WTC11 (cell line): Measurements from ENCODE around the gene GOSR1. TPM values are rescaled to one million over a fixed set of nuclear protein-coding genes. Genes with fewer than 3 reads are reported as not detected.

Experiments
- ATAC-seq: fragments of 200-7000 bp; cut with Tn5 transposase; 2 replicates; pipeline ENCODE4 v1.10.0; 2021; ENCODE audit warnings: mild to moderate bottlenecking, moderate library complexity
- CTCF ChIA-PET: fragments of 300-600 bp; sonication (Branson Sonifier 250); formaldehyde crosslinking; loops from one replicate; lab custom pipeline; 2021; ENCODE audit warnings: antibody characterized with exemption; lab: Charles Lee
- POLR2A ChIA-PET: fragments of 350-600 bp; sonication (Branson Sonifier 250); formaldehyde crosslinking; loops from one replicate; lab custom pipeline; 2021; ENCODE audit warnings: antibody characterized with exemption; lab: Charles Lee
- DNase-seq: peaks from one replicate; pipeline ENCODE4 v3.0.0; 2021; ENCODE audit warnings: low spot score
- H3K27ac Mint-ChIP-seq: 2 replicates; pipeline ENCODE4 v1.8.0; 2021; ENCODE audit warnings: mixed read lengths
- H3K27me3 Mint-ChIP-seq: 2 replicates; pipeline ENCODE4 v1.8.0; 2021; ENCODE audit warnings: low read depth, mild to moderate bottlenecking, moderate library complexity, mixed read lengths
- H3K36me3 Mint-ChIP-seq: 2 replicates; pipeline ENCODE4 v1.8.0; 2021; ENCODE audit warnings: mixed read lengths
- H3K4me1 Mint-ChIP-seq: 2 replicates; pipeline ENCODE4 v1.8.0; 2022; ENCODE audit warnings: mixed read lengths
- H3K4me3 Mint-ChIP-seq: 2 replicates; pipeline ENCODE4 v1.8.0; 2021; ENCODE audit warnings: mild to moderate bottlenecking, moderate library complexity, mixed read lengths
- H3K9me3 Mint-ChIP-seq: 2 replicates; pipeline ENCODE4 v1.8.0; 2021; ENCODE audit warnings: mixed read lengths
- AR ChIP-seq: fragments of 250-450 bp; sonication (Bioruptor Pico); IDR thresholded peaks from 2 replicates; pipeline ENCODE4 v1.9.0; 2021; ENCODE audit warnings: mild to moderate bottlenecking
- ARID4B ChIP-seq: sonication (generic); formaldehyde crosslinking; IDR thresholded peaks from 2 replicates; pipeline ENCODE4 v1.8.0; 2023; ENCODE audit warnings: missing genetic modification reagents, mild to moderate bottlenecking, borderline replicate concordance
- ATF3 ChIP-seq: sonication (generic); formaldehyde crosslinking; conservative IDR thresholded peaks from 2 replicates; pipeline ENCODE4 v1.8.1; 2022; ENCODE audit warnings: mild to moderate bottlenecking, missing genetic modification reagents
- CREM ChIP-seq: sonication (generic); formaldehyde crosslinking; IDR thresholded peaks from 2 replicates; pipeline ENCODE4 v1.8.1; 2022; ENCODE audit warnings: mild to moderate bottlenecking, missing genetic modification reagents, moderate library complexity
- E2F1 ChIP-seq: sonication (generic); formaldehyde crosslinking; IDR thresholded peaks from 2 replicates; pipeline ENCODE4 v1.8.0; 2022; ENCODE audit warnings: mild to moderate bottlenecking, missing genetic modification reagents
- E2F4 ChIP-seq: sonication (generic); formaldehyde crosslinking; IDR thresholded peaks from 2 replicates; pipeline ENCODE4 v1.8.1; 2022; ENCODE audit warnings: low read depth, mild to moderate bottlenecking, moderate library complexity, missing genetic modification reagents, borderline replicate concordance
- EMX1 ChIP-seq: fragments of 250-450 bp; sonication (Bioruptor Pico); IDR thresholded peaks from 2 replicates; pipeline ENCODE4 v1.8.0; 2021; ENCODE audit warnings: mild to moderate bottlenecking
- GRHL2 ChIP-seq: fragments of 250-450 bp; sonication (Bioruptor Pico); IDR thresholded peaks from 2 replicates; pipeline ENCODE4 v1.8.0; 2022; ENCODE audit warnings: mild to moderate bottlenecking, moderate library complexity; ENCODE audit not compliant: insufficient replicate concordance, severe bottlenecking
- IRF2 ChIP-seq: sonication (generic); formaldehyde crosslinking; IDR thresholded peaks from 2 replicates; pipeline ENCODE4 v1.8.0; 2022; ENCODE audit warnings: low read depth, missing genetic modification reagents, borderline replicate concordance
- MAX ChIP-seq: sonication (generic); formaldehyde crosslinking; IDR thresholded peaks from 2 replicates; pipeline ENCODE4 v1.8.0; 2022; ENCODE audit warnings: mild to moderate bottlenecking, missing genetic modification reagents
- NFATC4 ChIP-seq: fragments of 250-450 bp; sonication (Bioruptor Pico); IDR thresholded peaks from 2 replicates; pipeline ENCODE4 v1.9.0; 2021; ENCODE audit warnings: mild to moderate bottlenecking
- NR3C1 ChIP-seq: sonication (generic); formaldehyde crosslinking; conservative IDR thresholded peaks from 2 replicates; pipeline ENCODE4 v1.8.1; 2023; ENCODE audit warnings: low read depth, mild to moderate bottlenecking, missing genetic modification reagents
- OVOL2 ChIP-seq: fragments of 250-450 bp; sonication (Bioruptor Pico); IDR thresholded peaks from 2 replicates; pipeline ENCODE4 v1.9.0; 2021; ENCODE audit warnings: mild to moderate bottlenecking, borderline replicate concordance
- PRRX2 ChIP-seq: fragments of 250-450 bp; sonication (Bioruptor Pico); IDR thresholded peaks from 2 replicates; pipeline ENCODE4 v1.8.0; 2021; ENCODE audit warnings: mild to moderate bottlenecking
- TP53 ChIP-seq: sonication (generic); formaldehyde crosslinking; IDR thresholded peaks from 2 replicates; pipeline ENCODE4 v1.8.1; 2023; ENCODE audit warnings: mild to moderate bottlenecking, missing genetic modification reagents
- USF1 ChIP-seq: sonication (generic); formaldehyde crosslinking; IDR thresholded peaks from 2 replicates; pipeline ENCODE4 v1.8.0; 2022; ENCODE audit warnings: mild to moderate bottlenecking, missing genetic modification reagents
- USF2 ChIP-seq: sonication (generic); formaldehyde crosslinking; IDR thresholded peaks from 2 replicates; pipeline ENCODE4 v1.8.1; 2023; ENCODE audit warnings: mild to moderate bottlenecking, missing genetic modification reagents, moderate library complexity
- ZMAT4 ChIP-seq: fragments of 250-450 bp; sonication (Bioruptor Pico); IDR thresholded peaks from 2 replicates; pipeline ENCODE4 v1.9.0; 2021; ENCODE audit warnings: mild to moderate bottlenecking
- ZNF138 ChIP-seq: sonication (generic); formaldehyde crosslinking; conservative IDR thresholded peaks from 2 replicates; pipeline ENCODE4 v1.8.1; 2022; ENCODE audit warnings: mild to moderate bottlenecking, moderate library complexity, missing genetic modification reagents
- ZNF512 ChIP-seq: sonication (generic); formaldehyde crosslinking; IDR thresholded peaks from 2 replicates; pipeline ENCODE4 v1.8.1; 2022; ENCODE audit warnings: missing genetic modification reagents, borderline replicate concordance
- ZNF671 ChIP-seq: fragments of 250-450 bp; sonication (Bioruptor Pico); IDR thresholded peaks from 2 replicates; pipeline ENCODE4 v1.8.0; 2021; ENCODE audit warnings: mild to moderate bottlenecking
- ZSCAN18 ChIP-seq: fragments of 250-450 bp; sonication (Bioruptor Pico); IDR thresholded peaks from 2 replicates; pipeline ENCODE4 v2.1.2; 2022; ENCODE audit warnings: mild to moderate bottlenecking, moderate library complexity
- total RNA-seq: library from RNA; stranded (reverse); gene quantifications from 3 replicates; pipeline ENCODE4 v1.2.3, GENCODE V29; 2021

The GOSR1 gene
- total RNA-seq, 1 experiment from 2014 or later: 37.4 TPM

- TF ChIP-seq AR (CRISPR knock-in tag): no peak
- no peak for TF ChIP-seq CREM (CRISPR knock-in tag)
- no peak for TF ChIP-seq ZSCAN18
- no peak for TF ChIP-seq MAX (CRISPR knock-in tag)
- TF ChIP-seq EMX1 (CRISPR knock-in tag): no peak
- no peak for TF ChIP-seq GRHL2 (CRISPR knock-in tag)
- TF ChIP-seq E2F4 (CRISPR knock-in tag): no peak
- no peak for TF ChIP-seq ATF3 (CRISPR knock-in tag)
- TF ChIP-seq NR3C1: no peak
- no peak for TF ChIP-seq PRRX2 (CRISPR knock-in tag)
- no peak for TF ChIP-seq ZNF138
- no peak for TF ChIP-seq ZMAT4 (CRISPR knock-in tag)
- TF ChIP-seq ARID4B (CRISPR knock-in tag): no peak
- no peak for TF ChIP-seq IRF2 (CRISPR knock-in tag)
These were observed 16.6 kb downstream of the GOSR1 start (continued) for GRCh38 chr17:30493780-30494179.

GRCh38 chr17:30495586-30495985 lies 18.4 kb downstream of the GOSR1 start:
- Mint-ChIP-seq H3K9me3 (no peaks in the 10 kb centered on the region), H3K4me1 (no peaks in the 10 kb centered on the region), H3K27me3 (no peaks in the 10 kb centered on the region), H3K36me3 (peaks cover 66% of the 10 kb centered on the region), H3K27ac (no peak overlapping the region), H3K4me3 (no peak overlapping the region)
- ATAC-seq: no peak
- POLR2A ChIA-PET: no interaction called here
- CTCF ChIA-PET: no interaction called here
- DNase-seq: no peak
- TF ChIP-seq ZNF671 (CRISPR knock-in tag): no peak
- TF ChIP-seq TP53: no peak
- TF ChIP-seq ZNF512 (CRISPR knock-in tag): no peak
- TF ChIP-seq NFATC4 (CRISPR knock-in tag): no peak
- TF ChIP-seq OVOL2: no peak
- no peak for TF ChIP-seq USF1 (CRISPR knock-in tag)
- no peak for TF ChIP-seq E2F1 (CRISPR knock-in tag)
- TF ChIP-seq USF2 (CRISPR knock-in tag): no peak
